H1 (cell line): ENCODE measurements around the gene STEAP1. TPM values are rescaled to one million over a fixed set of nuclear protein-coding genes. Genes with fewer than 3 reads are reported as not detected.
"Not testable (repeated sequence)": the region's sequence is repeated elsewhere in the genome, so short reads cannot be mapped to it uniquely, and the experiment has no call there.

ENCODE experiments used
- CTCF ChIA-PET: fragments of 300-600 bp; sonication (Branson Sonifier 250); formaldehyde crosslinking; loops from one replicate; lab custom pipeline; 2021; ENCODE audit not compliant: partially characterized antibody; lab: Charles Lee
- POLR2A ChIA-PET: fragments of 300-600 bp; sonication (Branson Sonifier 250); formaldehyde crosslinking; loops from one replicate; lab custom pipeline; 2021; ENCODE audit warnings: inconsistent platforms; ENCODE audit not compliant: partially characterized antibody; lab: Charles Lee
- DNase-seq, 2 experiments: peaks; one replicate each; pipeline versions ENCODE4 v3.0.0 to v3.0.0-alpha.2; 2010 to 2022; ENCODE audit warnings: low spot score in 2 of 2, low read depth in 1 of 2, mixed read lengths in 1 of 2
- FAIRE-seq: peaks from 2 replicates; lab custom pipeline; 2011; peaks lifted over from hg19 to GRCh38; lab: Jason Lieb, UNC
- H2AFZ ChIP-seq: 2 replicates; pipeline ENCODE4 v1.8.1; 2012; ENCODE audit warnings: low read length, inconsistent platforms
- H2AK5ac ChIP-seq: 2 replicates; pipeline ENCODE4 v1.6.1; 2013; ENCODE audit warnings: low read depth, low read length
- H2BK120ac ChIP-seq: replicated peaks from 2 replicates; pipeline ENCODE3; 2013; ENCODE audit warnings: low read depth, low read length, inconsistent platforms
- H2BK12ac ChIP-seq: 2 replicates; pipeline ENCODE4 v1.6.1; 2013; ENCODE audit warnings: low read depth, low read length
- H2BK15ac ChIP-seq: 2 replicates; pipeline ENCODE4 v1.6.1; 2013; ENCODE audit warnings: low read length
- H2BK20ac ChIP-seq: 2 replicates; pipeline ENCODE4 v1.6.1; 2013; ENCODE audit warnings: low read length
- H2BK5ac ChIP-seq: 2 replicates; pipeline ENCODE4 v1.6.1; 2013; ENCODE audit warnings: low read depth, low read length
- H3K14ac ChIP-seq: 2 replicates; pipeline ENCODE4 v1.6.1; 2013; ENCODE audit warnings: inconsistent platforms; ENCODE audit not compliant: insufficient read length
- H3K18ac ChIP-seq: 2 replicates; pipeline ENCODE4 v1.6.1; 2013; ENCODE audit warnings: low read length; ENCODE audit errors: extremely low read depth
- H3K23ac ChIP-seq: 2 replicates; pipeline ENCODE4 v1.6.1; 2013; ENCODE audit warnings: inconsistent platforms; ENCODE audit not compliant: insufficient read length
- H3K23me2 ChIP-seq: 2 replicates; pipeline ENCODE4 v1.6.1; 2013; ENCODE audit warnings: low read depth, low read length
- H3K27ac ChIP-seq: 2 replicates; pipeline ENCODE4 v1.6.1; 2011; ENCODE audit warnings: low read depth, low read length, inconsistent platforms
- H3K27me3 ChIP-seq, 4 experiments: replicated peaks in 1 of 4; 1 replicate in 1 of 4; 2 replicates in 3 of 4; pipeline versions ENCODE4 v1.6.1 to v1.8.1; 2011 to 2013; ENCODE audit warnings: low read length in 3 of 4, mild to moderate bottlenecking in 3 of 4, inconsistent platforms in 2 of 4, mixed read lengths in 2 of 4, moderate library complexity in 1 of 4; ENCODE audit not compliant: control insufficient read depth in 3 of 4, insufficient read depth in 3 of 4; ENCODE audit errors: extremely low read depth in 1 of 4
- H3K36me3 ChIP-seq, 4 experiments: 2 replicates each; pipeline versions ENCODE4 v1.6.1 to v1.8.1; 2011 to 2013; ENCODE audit warnings: mild to moderate bottlenecking in 4 of 4, low read length in 3 of 4, moderate library complexity in 2 of 4, control low read depth in 1 of 4, inconsistent platforms in 1 of 4; ENCODE audit not compliant: insufficient read depth in 4 of 4, control insufficient read depth in 2 of 4
- H3K4ac ChIP-seq: replicated peaks from 2 replicates; pipeline ENCODE3; 2013; ENCODE audit warnings: low read length, low read depth, mixed read lengths, inconsistent platforms; ENCODE audit not compliant: insufficient read length
- H3K4me1 ChIP-seq, 4 experiments: replicated peaks in 1 of 4; 1 replicate in 1 of 4; 2 replicates in 3 of 4; pipeline versions ENCODE4 v1.6.1 to v1.8.1; 2011 to 2013; ENCODE audit warnings: low read length in 3 of 4, inconsistent platforms in 2 of 4, mixed read lengths in 1 of 4; ENCODE audit not compliant: insufficient read depth in 4 of 4, control insufficient read depth in 3 of 4
- H3K4me2 ChIP-seq, 2 experiments: 2 replicates each; pipeline versions ENCODE4 v1.6.1 to v1.8.1; 2011 to 2013; ENCODE audit warnings: low read depth in 2 of 2, low read length in 2 of 2, control low read depth in 1 of 2, inconsistent platforms in 1 of 2, mild to moderate bottlenecking in 1 of 2; ENCODE audit not compliant: insufficient read depth in 1 of 2
- H3K4me3 ChIP-seq, 4 experiments: fragments of 200-600, 300-600 bp in 1 of 4; sonication (generic), shearing (Covaris generic), sonication (Bioruptor Twin) in 1 of 4; 2 replicates each; pipeline versions ENCODE4 v1.5.1 to v1.8.1; 2011 to 2016; ENCODE audit warnings: low read length in 4 of 4, low read depth in 3 of 4, control low read depth in 2 of 4, inconsistent platforms in 2 of 4, mild to moderate bottlenecking in 2 of 4, mixed read lengths in 1 of 4, moderate library complexity in 1 of 4; ENCODE audit not compliant: insufficient read depth in 2 of 4; ENCODE audit errors: extremely low read depth in 1 of 4
- H3K56ac ChIP-seq: replicated peaks from 2 replicates; pipeline ENCODE3; 2013; ENCODE audit warnings: low read depth, mild to moderate bottlenecking, mixed read lengths, low read length, inconsistent platforms; ENCODE audit not compliant: insufficient read length
- H3K79me1 ChIP-seq: 2 replicates; pipeline ENCODE4 v1.6.1; 2013; ENCODE audit warnings: low read depth, low read length, control low read depth
- H3K79me2 ChIP-seq, 2 experiments: 2 replicates each; pipeline versions ENCODE4 v1.6.1 to v1.8.1; 2012 to 2013; ENCODE audit warnings: low read length in 2 of 2, mild to moderate bottlenecking in 2 of 2, inconsistent platforms in 1 of 2; ENCODE audit not compliant: insufficient read depth in 2 of 2, control insufficient read depth in 1 of 2
- H3K9ac ChIP-seq, 4 experiments: replicated peaks in 1 of 4; 1 replicate in 1 of 4; 2 replicates in 3 of 4; pipeline versions ENCODE4 v1.6.1 to v1.8.1; 2011 to 2013; ENCODE audit warnings: low read depth in 3 of 4, low read length in 3 of 4, control low read depth in 2 of 4, mild to moderate bottlenecking in 2 of 4, moderate library complexity in 2 of 4, inconsistent platforms in 1 of 4; ENCODE audit errors: extremely low read depth in 1 of 4
- H3K9me3 ChIP-seq, 2 experiments: 2 replicates each; pipeline versions ENCODE4 v1.6.1 to v1.8.1; 2012 to 2013; ENCODE audit warnings: mild to moderate bottlenecking in 2 of 2, moderate library complexity in 2 of 2, control low read depth in 1 of 2, inconsistent platforms in 1 of 2, low read depth in 1 of 2, low read length in 1 of 2, mixed read lengths in 1 of 2; ENCODE audit not compliant: insufficient read depth in 2 of 2
- H4K20me1 ChIP-seq, 2 experiments: replicated peaks in 1 of 2; 2 replicates each; pipeline versions ENCODE3 to v1.8.1; 2011 to 2013; ENCODE audit warnings: inconsistent platforms in 2 of 2, low read length in 2 of 2, mild to moderate bottlenecking in 1 of 2; ENCODE audit not compliant: insufficient read depth in 2 of 2, control insufficient read depth in 1 of 2
- H4K5ac ChIP-seq: 2 replicates; pipeline ENCODE4 v1.6.1; 2013; ENCODE audit warnings: low read length, low read depth, mixed read lengths, inconsistent platforms; ENCODE audit not compliant: insufficient read length
- H4K8ac ChIP-seq: 2 replicates; pipeline ENCODE4 v1.8.0; 2013; ENCODE audit warnings: mild to moderate bottlenecking, moderate library complexity, low read length, inconsistent platforms; ENCODE audit not compliant: insufficient read depth; ENCODE audit errors: extremely low read depth
- H4K91ac ChIP-seq: replicated peaks from 2 replicates; pipeline ENCODE3; 2013; ENCODE audit warnings: low read length, mixed read lengths, inconsistent platforms; ENCODE audit not compliant: insufficient read length
- CTCF ChIP-seq, 3 experiments: IDR thresholded peaks; 1 replicate in 2 of 3; 2 replicates in 1 of 3; pipeline versions ENCODE4 v1.5.1 to v1.6.1; 2011; ENCODE audit warnings: low read length in 3 of 3, mild to moderate bottlenecking in 3 of 3, inconsistent platforms in 2 of 3, low read depth in 1 of 3, moderate library complexity in 1 of 3; ENCODE audit not compliant: insufficient read depth in 1 of 3; ENCODE audit errors: control extremely low read depth in 1 of 3
- RAD21 ChIP-seq, 2 experiments: IDR thresholded peaks in 1 of 2; conservative IDR thresholded peaks in 1 of 2; 2 replicates each; pipeline ENCODE4 v1.6.1; 2011; ENCODE audit warnings: low read depth in 2 of 2, low read length in 2 of 2, improper control_type of control experiment in 1 of 2, inconsistent platforms in 1 of 2, mild to moderate bottlenecking in 1 of 2, moderate library complexity in 1 of 2
- WGBS, 2 experiments: shearing (Covaris generic) in 1 of 2; methylation state at CpG; one replicate each; pipeline versions ENCODE4 v1.1.6 to v1.1.7; 2013 to 2015; ENCODE audit warnings: low lambda C conversion rate in 2 of 2, mixed read lengths in 2 of 2, inconsistent platforms in 1 of 2, low coverage in 1 of 2, missing lambda C conversion rate in 1 of 2; ENCODE audit not compliant: insufficient replicate concordance in 2 of 2, insufficient coverage in 1 of 2, insufficient read length in 1 of 2; ENCODE audit errors: extremely low coverage in 1 of 2, missing lambda C conversion rate in 1 of 2; 5-methylcytosine and 5-hydroxymethylcytosine counted together
- polyA plus RNA-seq, 7 experiments: library from polyadenylated mRNA; depleted of rRNA in 3 of 7; stranded (reverse) in 5 of 7; unstranded in 2 of 7; fragments of >200 nt in 5 of 7; fragments of 200-250 nt in 2 of 7; gene quantifications; 1 replicate in 5 of 7; 2 replicates in 1 of 7; 4 replicates in 1 of 7; pipeline versions ENCODE4 v1.2.1 to v1.2.3, GENCODE V29; 2011 to 2013; ENCODE audit warnings: missing spikeins in 2 of 7, mixed read lengths in 2 of 7
- total RNA-seq: library from RNA; stranded (reverse); fragmentation: NEBNext Ultra II Directional; extraction: Animal tissue kit (Norgen Biotek cat#: 25700); gene quantifications from 2 replicates; pipeline ENCODE4 v1.2.1, GENCODE V29; 2021

Gene STEAP1
- total and polyA plus RNA-seq, 2 of the 8 experiments (the other 6 are each of a cell fraction or from before 2014, with no cell fraction given): 9.2 to 9.5 TPM

DNA sequence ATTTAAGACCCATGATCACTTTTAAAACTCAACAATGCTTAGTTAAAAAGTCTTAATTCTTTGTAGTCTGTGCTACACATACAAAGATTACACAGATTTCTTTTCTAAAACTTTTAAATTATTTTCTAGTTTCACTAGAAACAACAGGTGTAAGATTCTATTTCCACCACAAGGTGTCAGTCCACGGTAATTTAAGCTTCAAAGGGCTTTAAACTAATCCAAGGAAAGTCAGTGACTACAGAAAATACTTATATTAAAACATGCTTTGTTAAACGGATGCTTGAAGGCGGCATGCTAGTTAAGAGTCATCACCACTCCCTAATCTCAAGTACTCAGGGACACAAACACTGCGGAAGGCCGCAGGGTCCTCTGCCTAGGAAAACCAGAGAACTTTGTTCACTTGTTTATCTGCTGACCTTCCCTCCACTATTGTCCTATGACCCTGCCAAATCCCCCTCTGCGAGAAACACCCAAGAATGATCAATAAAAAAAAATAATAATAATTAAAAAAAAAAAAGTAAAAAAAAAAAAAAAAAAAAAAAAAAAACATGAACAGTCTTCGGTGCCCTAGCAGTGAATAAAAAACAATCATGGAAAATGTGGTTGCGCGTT, 1.5 kb upstream of the STEAP1 start:
- H3K9me3 ChIP-seq, H3K79me2 ChIP-seq, H4K20me1 ChIP-seq, H4K91ac ChIP-seq, H2BK15ac ChIP-seq, H2BK20ac ChIP-seq, H3K9ac ChIP-seq, H2AFZ ChIP-seq, H3K79me1 ChIP-seq, H4K5ac ChIP-seq, H2BK120ac ChIP-seq, H3K27ac ChIP-seq, H3K23ac ChIP-seq, POLR2A ChIA-PET, H3K14ac ChIP-seq, H3K27me3 ChIP-seq, H3K36me3 ChIP-seq, H3K4me2 ChIP-seq, H2BK12ac ChIP-seq, H2BK5ac ChIP-seq, H3K4ac ChIP-seq, H3K4me1 ChIP-seq, H3K18ac ChIP-seq, FAIRE-seq, DNase-seq, H4K8ac ChIP-seq, H3K56ac ChIP-seq, H3K4me3 ChIP-seq, H2AK5ac ChIP-seq, H3K23me2 ChIP-seq: not testable (repeated sequence)
- 30% methylated on average over 8 of the region's 9 CpGs; no CpG with 5 or more reads in 1 of the 2 experiments for WGBS, 2 experiments
- peak in 2 of 3 experiments; percentile 10 to 22; a peak in 2 of 4 replicates for TF ChIP-seq CTCF (IDR thresholded peaks at IDR 0.05; ENCODE audit: control extremely low read depth in 1 of 3, insufficient read depth in 1 of 3, low read depth in 1 of 3, low read length in 3 of 3)
- peak; percentile 55 to 64 for TF ChIP-seq RAD21 (IDR thresholded peaks at IDR 0.05 in 1 of 2, conservative IDR thresholded peaks at IDR 0.05 in 1 of 2; ENCODE audit: low read depth in 2 of 2, low read length in 2 of 2)
- CTCF ChIA-PET: interaction anchor here (0.6 to 2.4 kb wide), 13 partner anchors 13 to 270 kb away, joined by 3 to 6 read pairs (median 3); no protein-coding TSS in a partner anchor
